ENCODE data around the gene MRPS23. TPM values are rescaled to one million over a fixed set of nuclear protein-coding genes. Genes with fewer than 3 reads are reported as not detected.

The MRPS23 gene
- total and polyA plus RNA-seq, 8 donors, result 5.8 to 25.4 (median 15.2) TPM

DNA sequence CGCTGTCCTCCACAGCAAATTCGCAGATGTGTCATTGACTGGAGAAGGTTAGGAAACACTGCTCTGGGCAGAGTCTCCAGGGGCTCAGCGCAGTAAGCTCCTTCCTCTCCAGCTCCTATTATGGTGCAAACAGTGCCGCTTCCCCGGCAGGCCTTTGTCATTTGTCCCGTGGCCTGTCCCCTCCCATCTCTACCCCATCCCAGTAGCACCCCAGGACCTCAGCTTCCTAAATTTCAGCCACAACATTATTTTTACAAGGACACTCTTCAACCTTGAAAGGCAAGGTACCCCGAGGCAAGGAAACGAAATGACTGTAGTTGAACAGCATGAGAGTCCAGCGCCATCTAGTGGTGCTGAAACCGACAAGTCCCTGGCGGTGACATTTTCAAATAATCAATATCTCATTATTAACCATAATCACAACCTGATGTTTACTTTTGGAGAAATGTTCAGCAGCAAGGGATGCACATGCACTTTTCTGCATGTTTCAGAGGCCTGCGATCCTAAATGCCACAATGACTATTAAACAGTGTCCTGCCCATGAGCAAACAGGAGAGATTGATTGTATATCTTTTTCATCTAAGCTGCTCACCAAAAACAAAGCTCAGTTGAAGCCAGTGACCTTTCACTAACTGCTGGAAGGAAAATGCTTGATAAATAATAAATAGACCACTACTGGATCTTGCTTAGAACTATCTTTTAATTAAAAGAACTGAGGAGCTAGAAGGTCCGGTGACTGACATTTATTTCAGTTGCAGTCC lies 16.5 kb downstream of the MRPS23 start:
- 15 to 17% methylated on average over 13 of the region's 13 CpGs for WGBS, 2 donors
- Histone ChIP-seq H3K4me3 (peak overlapping the region in 1 of 4 donors; percentile 31), H3K4me1 (peaks cover 0 to 3% (median 0%) of the 10 kb centered on the region in 3 donors), H3K27ac (no peak overlapping the region), H3K27me3 (no peaks in the 10 kb centered on the region), H3K36me3 (no peaks in the 10 kb centered on the region), H3K9me3 (no peaks in the 10 kb centered on the region)
- FAIRE-seq, result no peak
- intact Hi-C loops (cut with DNase I), result no loop called here
- TF ChIP-seq, protein P1, sequence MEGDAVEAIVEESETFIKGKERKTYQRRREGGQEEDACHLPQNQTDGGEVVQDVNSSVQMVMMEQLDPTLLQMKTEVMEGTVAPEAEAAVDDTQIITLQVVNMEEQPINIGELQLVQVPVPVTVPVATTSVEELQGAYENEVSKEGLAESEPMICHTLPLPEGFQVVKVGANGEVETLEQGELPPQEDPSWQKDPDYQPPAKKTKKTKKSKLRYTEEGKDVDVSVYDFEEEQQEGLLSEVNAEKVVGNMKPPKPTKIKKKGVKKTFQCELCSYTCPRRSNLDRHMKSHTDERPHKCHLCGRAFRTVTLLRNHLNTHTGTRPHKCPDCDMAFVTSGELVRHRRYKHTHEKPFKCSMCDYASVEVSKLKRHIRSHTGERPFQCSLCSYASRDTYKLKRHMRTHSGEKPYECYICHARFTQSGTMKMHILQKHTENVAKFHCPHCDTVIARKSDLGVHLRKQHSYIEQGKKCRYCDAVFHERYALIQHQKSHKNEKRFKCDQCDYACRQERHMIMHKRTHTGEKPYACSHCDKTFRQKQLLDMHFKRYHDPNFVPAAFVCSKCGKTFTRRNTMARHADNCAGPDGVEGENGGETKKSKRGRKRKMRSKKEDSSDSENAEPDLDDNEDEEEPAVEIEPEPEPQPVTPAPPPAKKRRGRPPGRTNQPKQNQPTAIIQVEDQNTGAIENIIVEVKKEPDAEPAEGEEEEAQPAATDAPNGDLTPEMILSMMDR (IDR thresholded peaks at IDR 0.05), result peak; percentile 84 to 93 (median 90)
- ATAC-seq, result peak; percentile 70 to 89 (median 86)
- peak in 5 of 6 donors; percentile 49 to 70 (median 67) for DNase-seq

GRCh38 chr17:57832314-57833178 lies 17.3 kb downstream of the MRPS23 start:
- Histone ChIP-seq H3K27me3 (no peaks in the 10 kb centered on the region), H3K27ac (no peak overlapping the region), H3K4me3 (peak overlapping the region in 1 of 4 donors; percentile 31), H3K9me3 (no peaks in the 10 kb centered on the region), H3K4me1 (peaks cover 0 to 3% (median 0%) of the 10 kb centered on the region in 3 donors), H3K36me3 (no peaks in the 10 kb centered on the region)
- intact Hi-C loops (cut with DNase I), result no loop called here
- DNase-seq (no peak), ATAC-seq (peak in 1 of 4 donors; percentile 23), FAIRE-seq (no peak)
- TF ChIP-seq, protein P1 (IDR thresholded peaks at IDR 0.05), result no peak
- WGBS, 2 donors, result 54 to 63% methylated on average over 12 of the region's 12 CpGs

DNA sequence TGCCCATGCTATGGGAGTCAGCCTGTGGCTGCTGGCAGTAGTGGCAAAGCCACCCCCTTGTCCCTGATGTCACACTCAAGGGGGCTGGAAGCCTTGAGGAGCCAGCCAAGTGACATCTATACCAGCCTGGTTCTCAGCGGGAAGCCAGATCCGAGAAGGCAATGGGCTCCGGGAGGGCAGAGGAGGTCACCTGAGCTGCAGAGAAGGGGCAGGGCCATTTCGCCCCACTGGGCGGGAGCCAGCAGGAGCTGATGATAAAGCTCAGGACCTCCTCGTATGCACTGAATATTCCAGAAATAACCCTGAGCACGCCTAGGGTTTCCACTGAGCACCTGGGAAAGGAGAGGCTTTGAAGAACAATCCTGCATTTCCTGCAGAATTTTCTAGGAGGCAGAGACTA lies 19.0 kb downstream of the MRPS23 start:
- peaks cover 0 to 3% (median 0%) of the 10 kb centered on the region in 3 donors for H3K4me1 ChIP-seq
- 76 to 87% methylated on average over 7 of the region's 7 CpGs for WGBS, 2 donors
- H3K27me3 ChIP-seq, result no peaks in the 10 kb centered on the region
- no peaks in the 10 kb centered on the region for H3K9me3 ChIP-seq
- intact Hi-C loops (cut with DNase I), result no loop called here
- no peak overlapping the region for H3K27ac ChIP-seq
- TF ChIP-seq, protein P1 (IDR thresholded peaks at IDR 0.05), result no peak
- no peak overlapping the region for H3K4me3 ChIP-seq
- DNase-seq (no peak), FAIRE-seq (no peak), ATAC-seq (no peak)
- H3K36me3 ChIP-seq, result no peaks in the 10 kb centered on the region

GRCh38 chr17:57823469-57824401 lies 26.1 kb downstream of the MRPS23 start:
- 71 to 74% methylated on average over 15 of the region's 15 CpGs for WGBS, 2 donors
- DNase-seq, result no peak
- H3K9me3 ChIP-seq, result no peaks in the 10 kb centered on the region
- H3K4me1 ChIP-seq, result no peaks in the 10 kb centered on the region
- H3K27ac ChIP-seq, result no peak overlapping the region
- intact Hi-C loops (cut with DNase I), result no loop called here
- H3K4me3 ChIP-seq, result no peak overlapping the region
- H3K36me3 ChIP-seq, result no peaks in the 10 kb centered on the region
- no peak for ATAC-seq
- TF ChIP-seq, protein P1 (IDR thresholded peaks at IDR 0.05), result no peak
- FAIRE-seq, result no peak
- H3K27me3 ChIP-seq, result no peaks in the 10 kb centered on the region

Data from pancreas (tissue), 10 donors.